Measurements from ENCODE around the gene SORBS1. TPM values are rescaled to one million over a fixed set of nuclear protein-coding genes. Genes with fewer than 3 reads are reported as not detected.

The SORBS1 gene
- total RNA-seq, 8 experiments from 2014 or later, result 2.0 to 105 (median 35.8) TPM

DNA sequence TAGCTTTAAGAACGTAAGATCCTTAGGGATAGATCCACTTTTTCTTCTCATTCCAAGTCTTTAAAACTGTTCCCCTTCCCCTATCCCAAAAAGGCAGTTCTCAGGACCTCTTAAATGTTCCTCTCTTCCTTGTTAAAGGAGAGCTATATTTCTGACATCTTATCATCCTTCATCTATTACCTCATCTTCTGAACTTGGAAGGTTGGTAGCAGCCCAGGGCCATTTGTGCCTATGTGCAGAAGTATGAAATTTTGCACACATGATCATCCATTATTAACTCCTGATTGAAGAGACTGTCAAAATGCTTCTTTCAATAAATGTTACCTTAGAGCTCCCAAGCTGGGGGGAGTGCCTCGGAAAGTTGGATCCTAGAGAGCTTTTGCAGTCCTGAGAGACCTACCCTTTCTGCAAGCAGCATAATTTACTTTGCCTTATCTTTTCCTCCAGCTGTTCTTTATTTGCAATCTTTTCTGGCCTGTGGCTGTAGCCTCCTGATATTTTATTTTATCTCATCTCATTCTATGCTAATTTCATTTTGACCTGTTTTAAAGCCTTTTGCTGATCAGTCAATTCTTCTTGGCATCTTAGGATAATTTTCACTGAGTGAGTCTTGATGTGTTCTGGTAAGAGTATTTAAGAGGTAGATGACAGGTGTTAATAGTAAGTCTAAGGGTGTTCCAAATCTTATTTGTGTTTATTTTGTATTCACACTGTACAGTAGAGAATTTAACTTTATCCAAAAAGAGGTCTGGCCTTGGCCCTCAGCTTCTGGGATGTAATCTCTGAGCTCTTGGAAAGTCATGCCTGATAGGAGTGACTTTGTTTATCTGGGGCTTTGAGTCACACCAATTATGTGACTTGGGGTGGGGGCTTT, 135.3 kb downstream of the SORBS1 start:
- in situ Hi-C loops (cut with MboI; ENCODE audit: low pct_unique_long_range_greater_than_20kb in 2 of 9, low sequenced_read_pairs in 9 of 9, unreplicated experiment in 9 of 9), result loop anchor here in 6 of 9 experiments (25.0 kb wide), 2 partner anchors 161 to 186 kb away; no protein-coding TSS in a partner anchor
- 39 to 92% (median 75%) methylated on average over 1 to 2 of the region's 2 CpGs for WGBS, 10 experiments
- Histone ChIP-seq H3K27ac (no peak overlapping the region), H3K4me3 (no peak overlapping the region), H3K4me1 (replicated peaks in 1 of 2) (peaks cover 0 to 4% of the 10 kb centered on the region in 2 donors)
- ATAC-seq (replicated peaks in 6 of 8), result no peak

GRCh38 chr10:95423164-95424005, 137.8 kb downstream of the SORBS1 start:
- in situ Hi-C loops (cut with MboI; ENCODE audit: low pct_unique_long_range_greater_than_20kb in 2 of 9, low sequenced_read_pairs in 9 of 9, unreplicated experiment in 9 of 9), result no loop called here
- ATAC-seq (replicated peaks in 6 of 8), result peak in 2 of 8 experiments; percentile 37 to 85
- peaks cover 0 to 4% of the 10 kb centered on the region in 2 donors for H3K4me1 ChIP-seq (replicated peaks in 1 of 2)
- WGBS, 10 experiments, result 25 to 100% (median 76%) methylated on average over 1 to 5 of the region's 6 CpGs; no CpG with 5 or more reads in 1 of the 10 experiments
- H3K27ac ChIP-seq, result no peak overlapping the region
- no peak overlapping the region for H3K4me3 ChIP-seq

DNA sequence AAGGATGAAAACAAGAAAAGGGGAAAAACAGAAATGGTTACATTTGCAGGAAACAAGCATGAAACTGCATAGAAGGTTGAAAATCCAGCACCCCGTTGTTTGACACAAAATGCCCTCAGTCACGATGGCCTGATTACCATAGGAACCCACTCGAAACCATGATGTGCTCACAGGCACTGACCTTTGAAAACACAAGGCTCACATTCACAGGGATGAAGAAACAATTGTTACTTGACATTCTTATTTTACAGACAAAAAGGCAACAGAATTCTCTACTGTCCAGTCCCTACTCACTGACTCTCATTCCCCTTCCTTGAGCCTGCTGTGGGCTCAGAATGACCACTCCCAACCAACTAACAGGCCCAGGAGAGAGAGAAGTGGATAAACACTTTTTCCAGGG, 138.9 kb downstream of the SORBS1 start:
- no peak overlapping the region for H3K4me3 ChIP-seq
- in situ Hi-C loops (cut with MboI; ENCODE audit: low pct_unique_long_range_greater_than_20kb in 2 of 9, low sequenced_read_pairs in 9 of 9, unreplicated experiment in 9 of 9), result no loop called here
- WGBS, 10 experiments, result 43 to 86% (median 62%) methylated on average over 1 to 3 of the region's 3 CpGs; no CpG with 5 or more reads in 3 of the 10 experiments
- no peak overlapping the region for H3K27ac ChIP-seq
- ATAC-seq (replicated peaks in 6 of 8), result peak in 4 of 8 experiments; percentile 5 to 52 (median 38)
- peaks cover 0 to 4% of the 10 kb centered on the region in 2 donors for H3K4me1 ChIP-seq (replicated peaks in 1 of 2)

DNA sequence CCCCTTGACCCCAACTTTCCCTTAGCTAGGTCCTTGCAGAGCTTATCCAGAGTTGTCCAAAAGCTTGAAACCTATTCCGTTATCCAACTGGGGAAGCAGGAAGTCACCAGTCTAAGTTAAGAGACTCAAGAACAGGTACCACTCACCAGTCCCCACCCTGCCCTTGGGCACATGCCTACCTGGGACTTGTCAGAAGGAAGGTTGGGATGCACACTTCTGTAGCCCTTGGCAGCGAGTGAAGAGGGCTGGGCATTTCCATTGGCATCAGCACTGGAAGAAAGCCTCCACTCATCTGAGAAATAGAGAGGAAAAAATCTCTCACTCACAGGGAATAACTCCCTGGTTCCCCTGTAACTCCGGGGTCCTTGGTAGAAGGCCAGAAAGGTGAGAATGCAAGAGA, 139.4 kb downstream of the SORBS1 start:
- H3K4me3 ChIP-seq, result no peak overlapping the region
- 40 to 100% (median 100%) methylated on average over 1 to 3 of the region's 3 CpGs; no CpG with 5 or more reads in 5 of the 10 experiments for WGBS, 10 experiments
- no peak overlapping the region for H3K27ac ChIP-seq
- in situ Hi-C loops (cut with MboI; ENCODE audit: low pct_unique_long_range_greater_than_20kb in 2 of 9, low sequenced_read_pairs in 9 of 9, unreplicated experiment in 9 of 9), result no loop called here
- ATAC-seq (replicated peaks in 6 of 8), result no peak
- H3K4me1 ChIP-seq (replicated peaks in 1 of 2), result peaks cover 0 to 4% of the 10 kb centered on the region in 2 donors

DNA sequence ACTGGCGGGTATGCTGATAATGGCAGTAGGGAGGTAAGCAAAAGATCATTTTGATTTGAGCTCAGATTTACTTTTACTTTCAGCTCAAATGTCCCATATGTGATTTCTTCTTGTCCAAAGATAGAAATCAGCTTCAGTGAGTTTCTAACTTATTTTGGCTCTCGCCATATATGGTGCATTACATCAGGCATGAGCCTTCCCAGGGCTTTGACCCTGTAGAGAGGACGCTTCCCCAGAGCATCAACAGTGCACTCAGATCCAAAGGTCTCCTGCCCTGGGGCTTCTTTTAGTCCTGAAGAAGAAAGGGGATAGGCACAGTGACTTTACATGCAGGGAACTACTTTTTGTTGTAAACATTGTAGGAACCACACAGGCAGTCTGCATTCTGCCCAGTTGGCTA, 141.8 kb downstream of the SORBS1 start:
- Histone ChIP-seq H3K4me3 (no peak overlapping the region), H3K4me1 (replicated peaks in 1 of 2) (peaks cover 24 to 26% of the 10 kb centered on the region in 2 donors), H3K27ac (no peak overlapping the region)
- WGBS, 10 experiments, result 57 to 100% (median 93%) methylated on average over 1 to 3 of the region's 3 CpGs; no CpG with 5 or more reads in 4 of the 10 experiments
- no peak for ATAC-seq (replicated peaks in 6 of 8)
- in situ Hi-C loops (cut with MboI; ENCODE audit: low pct_unique_long_range_greater_than_20kb in 2 of 9, low sequenced_read_pairs in 9 of 9, unreplicated experiment in 9 of 9), result no loop called here

- ATAC-seq (replicated peaks in 6 of 8), result no peak
- H3K4me3 ChIP-seq, result no peak overlapping the region
- in situ Hi-C loops (cut with MboI; ENCODE audit: low pct_unique_long_range_greater_than_20kb in 2 of 9, low sequenced_read_pairs in 9 of 9, unreplicated experiment in 9 of 9), result no loop called here
- no peak overlapping the region for H3K27ac ChIP-seq
- H3K4me1 ChIP-seq (replicated peaks in 1 of 2), result peaks cover 28 to 29% of the 10 kb centered on the region in 2 donors
- WGBS, 10 experiments, result 83 to 100% (median 93%) methylated on average over 1 to 7 of the region's 7 CpGs; no CpG with 5 or more reads in 1 of the 10 experiments
Measured at GRCh38 chr10:95416973-95417372, 144.2 kb downstream of the SORBS1 start.

DNA sequence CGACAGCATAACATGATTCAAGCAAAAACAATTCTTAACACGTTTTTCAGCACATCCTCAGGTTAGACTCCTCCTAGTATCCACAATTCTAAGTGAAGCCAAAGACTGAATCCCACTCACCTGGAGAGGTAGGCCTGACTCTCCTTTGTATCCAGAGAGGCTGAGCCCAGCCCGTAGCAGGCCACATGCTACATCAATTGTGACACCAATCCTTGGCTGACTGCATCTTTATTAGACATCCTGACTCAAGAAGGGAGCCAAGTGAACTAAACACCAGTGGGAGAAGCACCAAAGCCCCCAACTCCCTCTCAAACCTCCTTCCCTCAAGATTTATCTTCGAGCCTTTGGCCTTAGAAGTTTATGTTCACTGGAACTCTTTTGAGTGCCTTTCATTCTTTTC, 144.9 kb downstream of the SORBS1 start:
- WGBS, 10 experiments, result 0 to 87% (median 41%) methylated on average over 1 to 3 of the region's 4 CpGs; no CpG with 5 or more reads in 2 of the 10 experiments
- Histone ChIP-seq H3K4me1 (replicated peaks in 1 of 2) (peaks cover 28 to 29% of the 10 kb centered on the region in 2 donors), H3K4me3 (no peak overlapping the region), H3K27ac (no peak overlapping the region)
- no peak for ATAC-seq (replicated peaks in 6 of 8)
- in situ Hi-C loops (cut with MboI; ENCODE audit: low pct_unique_long_range_greater_than_20kb in 2 of 9, low sequenced_read_pairs in 9 of 9, unreplicated experiment in 9 of 9), result no loop called here

GRCh38 chr10:95415621-95416031, 145.5 kb downstream of the SORBS1 start:
- Histone ChIP-seq H3K4me1 (replicated peaks in 1 of 2) (peaks cover 28 to 29% of the 10 kb centered on the region in 2 donors), H3K27ac (peak overlapping the region; percentile 4 to 24), H3K4me3 (no peak overlapping the region)
- peak in 7 of 8 experiments; percentile 50 to 89 (median 74) for ATAC-seq (replicated peaks in 6 of 8)
- in situ Hi-C loops (cut with MboI; ENCODE audit: low pct_unique_long_range_greater_than_20kb in 2 of 9, low sequenced_read_pairs in 9 of 9, unreplicated experiment in 9 of 9), result no loop called here
- WGBS, 10 experiments, result 0 to 50% (median 0%) methylated on average over 1 to 2 of the region's 16 CpGs; no CpG with 5 or more reads in 7 of the 10 experiments

GRCh38 chr10:95414844-95415485, 146.2 kb downstream of the SORBS1 start:
- ATAC-seq (replicated peaks in 6 of 8), result peak in 6 of 8 experiments; percentile 41 to 80 (median 76)
- Histone ChIP-seq H3K27ac (peak overlapping the region; percentile 3 to 24), H3K4me3 (no peak overlapping the region), H3K4me1 (replicated peaks in 1 of 2) (peaks cover 31 to 32% of the 10 kb centered on the region in 2 donors)
- in situ Hi-C loops (cut with MboI; ENCODE audit: low pct_unique_long_range_greater_than_20kb in 2 of 9, low sequenced_read_pairs in 9 of 9, unreplicated experiment in 9 of 9), result no loop called here
- 16 to 87% (median 60%) methylated on average over 1 to 9 of the region's 10 CpGs for WGBS, 10 experiments

- in situ Hi-C loops (cut with MboI; ENCODE audit: low pct_unique_long_range_greater_than_20kb in 2 of 9, low sequenced_read_pairs in 9 of 9, unreplicated experiment in 9 of 9), result no loop called here
- 17 to 100% (median 66%) methylated on average over 1 to 13 of the region's 27 CpGs; no CpG with 5 or more reads in 1 of the 10 experiments for WGBS, 10 experiments
- Histone ChIP-seq H3K4me3 (no peak overlapping the region), H3K4me1 (replicated peaks in 1 of 2) (peaks cover 37 to 38% of the 10 kb centered on the region in 2 donors), H3K27ac (peak overlapping the region; percentile 3 to 20)
- ATAC-seq (replicated peaks in 6 of 8), result peak in 5 of 8 experiments; percentile 17 to 50 (median 43)
Measured at GRCh38 chr10:95414016-95414830, 146.9 kb downstream of the SORBS1 start.

DNA sequence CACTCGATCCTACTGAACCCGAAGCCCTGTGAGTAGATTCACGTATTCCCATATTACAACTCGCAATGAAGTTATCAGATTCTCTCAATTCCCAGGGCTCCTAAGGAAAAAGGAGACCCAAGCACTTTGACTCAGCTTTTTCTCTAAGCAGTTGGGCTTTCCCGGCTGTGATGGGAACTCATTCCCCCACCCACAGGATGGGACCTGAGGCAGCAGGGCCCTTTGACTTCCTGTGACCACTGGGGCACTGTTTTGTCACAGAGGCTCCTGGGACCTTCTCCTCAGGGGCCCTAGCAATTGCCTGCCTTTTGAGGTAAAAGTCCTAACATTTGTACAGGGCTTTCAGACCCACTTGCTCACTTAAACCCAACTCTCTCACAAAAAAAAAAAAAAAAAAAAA, 147.6 kb downstream of the SORBS1 start:
- in situ Hi-C loops (cut with MboI; ENCODE audit: low pct_unique_long_range_greater_than_20kb in 2 of 9, low sequenced_read_pairs in 9 of 9, unreplicated experiment in 9 of 9), result no loop called here
- no peak overlapping the region for H3K4me3 ChIP-seq
- ATAC-seq (replicated peaks in 6 of 8), result no peak
- WGBS, 10 experiments, result 40 to 100% (median 89%) methylated on average over 1 to 5 of the region's 5 CpGs; no CpG with 5 or more reads in 1 of the 10 experiments
- H3K4me1 ChIP-seq (replicated peaks in 1 of 2), result peaks cover 43% of the 10 kb centered on the region in 2 donors
- H3K27ac ChIP-seq, result no peak overlapping the region

GRCh38 chr10:95411635-95412034, 149.5 kb downstream of the SORBS1 start:
- H3K27ac ChIP-seq, result no peak overlapping the region
- 25 to 100% (median 90%) methylated on average over 1 to 3 of the region's 4 CpGs; no CpG with 5 or more reads in 3 of the 10 experiments for WGBS, 10 experiments

More at GRCh38 chr10:95411635-95412034, 149.5 kb downstream of the SORBS1 start:
- in situ Hi-C loops (cut with MboI; ENCODE audit: low pct_unique_long_range_greater_than_20kb in 2 of 9, low sequenced_read_pairs in 9 of 9, unreplicated experiment in 9 of 9), result no loop called here
- Histone ChIP-seq H3K4me3 (no peak overlapping the region), H3K4me1 (replicated peaks in 1 of 2) (peaks cover 42 to 43% of the 10 kb centered on the region in 2 donors)
- ATAC-seq (replicated peaks in 6 of 8), result no peak
